HG02884 (cell line): ENCODE data around the gene GBP3.
"Not testable (repeated sequence)": the region's sequence is repeated elsewhere in the genome, so short reads cannot be mapped to it uniquely, and the experiment has no call there.

ENCODE experiments used
- ATAC-seq: cut with Tn5 transposase; IDR thresholded peaks from one replicate; pipeline ENCODE4 v1.9.1; 2021; ENCODE audit warnings: mild to moderate bottlenecking, moderate library complexity; ENCODE audit not compliant: unreplicated experiment

GBP3 gene

DNA sequence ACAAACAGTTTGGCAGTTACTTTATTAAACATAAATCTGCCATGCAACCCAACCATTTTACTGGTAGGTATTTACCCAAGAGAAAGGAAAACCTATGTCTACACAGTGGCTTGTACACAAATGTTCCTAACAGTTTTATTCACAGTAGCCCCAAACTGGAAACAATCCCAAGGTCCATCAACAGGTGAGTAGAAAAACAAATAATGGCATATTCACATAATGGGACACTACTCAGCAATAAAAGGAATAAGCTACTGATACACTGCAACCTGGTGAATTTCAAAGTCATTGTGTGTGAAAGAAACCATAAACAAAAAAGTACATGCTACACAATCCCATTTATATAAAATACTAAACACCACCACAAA is 42.9 kb downstream of the GBP3 start:
- ATAC-seq, result no peak

DNA sequence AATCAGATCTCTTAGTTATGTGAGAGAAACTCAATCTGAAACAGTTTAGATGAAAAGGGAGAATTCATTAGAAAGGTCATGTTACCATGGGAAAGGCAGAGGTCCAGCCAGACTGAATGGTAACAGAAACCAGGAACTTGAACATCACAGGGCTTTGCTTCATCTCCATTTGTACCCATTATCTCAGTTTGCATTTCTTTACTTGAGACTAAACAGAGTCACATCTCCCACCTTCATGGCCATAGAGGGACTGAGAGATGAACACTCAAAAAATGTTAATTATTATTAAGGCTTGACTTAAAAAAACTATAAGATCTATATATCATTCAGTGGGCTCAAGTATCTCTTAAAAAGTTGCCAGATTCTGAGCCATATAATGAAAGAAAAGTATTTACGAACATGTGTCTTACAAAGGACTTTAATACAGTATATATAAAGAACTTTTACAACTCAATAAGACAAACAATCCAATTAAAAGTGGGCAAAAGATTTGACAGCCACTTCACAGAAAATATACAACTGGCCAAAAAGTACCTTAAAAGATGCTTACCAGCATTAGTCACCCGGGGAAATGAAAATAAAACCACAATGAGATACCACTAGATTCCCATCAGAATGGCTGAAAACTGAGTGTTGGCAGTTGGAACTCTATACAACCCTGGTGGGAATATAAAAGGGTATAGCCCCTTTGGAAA is 43.5 kb downstream of the GBP3 start:
- no peak for ATAC-seq

DNA sequence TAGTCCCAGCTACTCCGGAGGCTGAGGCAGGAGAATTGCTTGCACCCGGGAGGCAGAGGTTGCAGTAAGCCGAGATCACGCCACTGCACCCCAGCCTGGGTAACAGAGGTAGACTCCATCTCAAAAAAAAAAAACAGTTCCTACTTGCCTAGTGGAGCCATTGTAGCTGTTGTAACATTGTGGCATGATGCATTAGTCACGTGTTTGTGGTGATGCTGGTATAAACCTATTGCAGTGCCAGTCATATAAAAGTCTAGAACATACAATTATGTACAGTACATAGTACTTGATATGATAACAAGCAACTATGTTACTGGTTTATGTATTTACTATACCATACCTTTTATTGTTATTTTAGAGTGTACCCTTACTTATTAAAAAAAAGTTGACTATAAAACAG is 46.4 kb downstream of the GBP3 start:
- ATAC-seq, result no peak

DNA sequence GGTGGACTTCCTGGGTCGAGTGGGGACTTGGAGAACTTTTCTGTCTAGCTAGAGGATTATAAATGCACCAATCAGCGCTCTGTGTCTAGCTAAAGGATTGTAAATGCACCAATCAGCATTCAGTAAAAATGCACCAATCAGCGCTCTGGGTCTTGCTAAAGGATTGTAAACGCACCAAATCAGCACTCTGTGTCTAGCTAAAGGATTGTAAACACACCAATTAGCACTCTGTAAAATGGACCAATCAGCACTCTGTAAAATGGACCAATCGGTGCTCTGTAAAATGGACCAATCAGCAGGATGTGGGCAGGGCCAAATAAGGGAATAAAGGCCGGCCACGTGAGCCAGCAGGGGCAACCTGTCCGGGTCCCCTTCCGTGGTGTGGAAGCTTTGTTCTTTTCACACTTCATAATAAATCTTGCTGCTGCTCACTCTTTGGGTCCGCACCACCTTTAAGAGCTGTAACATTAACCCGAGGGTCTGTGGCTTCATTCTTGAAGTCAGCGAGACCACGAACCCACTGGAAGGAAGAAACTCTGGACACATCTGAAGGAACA is 48.0 kb downstream of the GBP3 start:
- not testable (repeated sequence) for ATAC-seq

DNA sequence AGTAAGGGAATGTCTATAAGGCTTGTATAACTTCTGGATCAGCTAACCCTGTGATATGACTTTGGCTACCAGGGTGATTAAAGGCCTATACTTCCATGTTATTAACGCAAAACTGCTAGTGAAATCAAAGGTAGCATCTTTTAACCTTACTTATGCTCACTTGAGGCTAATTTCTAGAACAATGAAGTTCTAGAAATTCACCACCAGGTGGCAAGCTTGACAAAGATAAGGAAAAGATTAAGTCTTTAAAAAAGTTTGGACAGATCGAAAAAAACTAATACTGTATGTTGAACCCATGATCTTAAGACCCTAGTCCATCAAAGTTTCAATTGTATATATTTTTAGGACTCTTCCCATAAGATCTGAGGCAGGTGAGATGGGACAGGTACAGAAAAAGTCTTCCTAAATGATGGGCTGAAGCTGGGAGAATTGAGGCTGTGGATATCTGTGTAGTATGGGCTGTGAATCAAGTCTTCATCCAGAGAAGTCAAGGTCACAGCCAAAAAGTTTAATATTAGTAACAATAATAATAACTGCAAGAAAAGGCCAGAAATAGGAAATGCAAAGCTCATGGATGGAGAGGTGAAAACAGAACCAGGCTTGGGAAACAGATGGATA is 49.0 kb downstream of the GBP3 start:
- no peak for ATAC-seq

DNA sequence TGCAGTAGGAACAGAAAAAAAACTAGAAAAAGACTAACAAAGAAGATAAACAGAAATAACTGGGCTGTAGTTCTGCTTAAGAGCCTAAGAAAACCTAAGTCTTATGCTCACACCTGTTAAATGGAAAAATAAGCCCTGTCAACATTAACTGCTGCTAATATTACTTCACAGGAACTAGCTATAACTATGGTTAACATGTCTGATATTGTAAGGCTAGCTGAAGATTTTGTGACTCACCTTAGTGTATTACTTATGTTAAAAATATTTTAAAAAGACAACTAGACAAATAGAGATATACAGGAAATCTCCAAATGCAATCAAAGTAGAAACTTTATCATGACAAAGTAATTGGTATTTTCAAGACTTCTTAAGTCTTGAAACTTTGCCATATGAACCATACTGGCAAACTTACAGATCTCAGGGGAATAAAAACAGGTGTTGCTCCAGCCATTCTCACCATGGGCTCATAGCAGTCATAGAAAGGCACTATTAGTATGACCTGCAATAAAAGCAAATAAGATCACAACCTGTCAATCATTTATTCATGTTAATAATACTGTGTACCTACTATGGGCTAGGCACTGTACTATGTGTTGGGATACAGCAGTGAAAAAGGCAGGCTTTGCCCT is 60.9 kb downstream of the GBP3 start:
- ATAC-seq, result no peak

DNA sequence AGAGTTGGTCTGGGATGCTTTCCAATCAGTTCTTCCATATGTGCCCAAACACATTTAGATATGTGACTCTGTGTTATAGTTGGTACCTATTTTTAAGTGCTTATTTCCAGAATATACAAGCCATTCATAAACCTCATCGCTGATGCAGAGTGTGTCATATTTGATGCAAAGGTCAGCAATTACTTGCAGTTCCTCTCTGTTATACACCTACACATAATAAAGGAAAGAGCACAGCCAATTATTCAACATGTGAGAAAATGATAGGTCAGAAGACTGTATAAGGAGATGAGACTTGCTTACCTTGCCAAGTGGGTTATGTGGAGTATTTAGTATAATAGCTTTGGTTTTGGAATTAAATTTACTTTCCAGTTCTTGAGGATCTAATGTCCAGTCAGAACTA is 61.6 kb downstream of the GBP3 start:
- no peak for ATAC-seq
